H1 (cell line): ENCODE measurements around the gene PDZD4. TPM values are rescaled to one million over a fixed set of nuclear protein-coding genes. Genes with fewer than 3 reads are reported as not detected.

Experiments
- CTCF ChIA-PET: fragments of 300-600 bp; sonication (Branson Sonifier 250); formaldehyde crosslinking; loops from one replicate; lab custom pipeline; 2021; ENCODE audit not compliant: partially characterized antibody; lab: Charles Lee
- POLR2A ChIA-PET: fragments of 300-600 bp; sonication (Branson Sonifier 250); formaldehyde crosslinking; loops from one replicate; lab custom pipeline; 2021; ENCODE audit warnings: inconsistent platforms; ENCODE audit not compliant: partially characterized antibody; lab: Charles Lee
- DNase-seq, 2 experiments: peaks; one replicate each; pipeline versions ENCODE4 v3.0.0 to v3.0.0-alpha.2; 2010 to 2022; ENCODE audit warnings: low spot score in 2 of 2, low read depth in 1 of 2, mixed read lengths in 1 of 2
- FAIRE-seq: peaks from 2 replicates; lab custom pipeline; 2011; peaks lifted over from hg19 to GRCh38; lab: Jason Lieb, UNC
- H2AFZ ChIP-seq: 2 replicates; pipeline ENCODE4 v1.8.1; 2012; ENCODE audit warnings: low read length, inconsistent platforms
- H2AK5ac ChIP-seq: 2 replicates; pipeline ENCODE4 v1.6.1; 2013; ENCODE audit warnings: low read depth, low read length
- H2BK120ac ChIP-seq: replicated peaks from 2 replicates; pipeline ENCODE3; 2013; ENCODE audit warnings: low read depth, low read length, inconsistent platforms
- H2BK12ac ChIP-seq: 2 replicates; pipeline ENCODE4 v1.6.1; 2013; ENCODE audit warnings: low read depth, low read length
- H2BK15ac ChIP-seq: 2 replicates; pipeline ENCODE4 v1.6.1; 2013; ENCODE audit warnings: low read length
- H2BK20ac ChIP-seq: 2 replicates; pipeline ENCODE4 v1.6.1; 2013; ENCODE audit warnings: low read length
- H2BK5ac ChIP-seq: 2 replicates; pipeline ENCODE4 v1.6.1; 2013; ENCODE audit warnings: low read depth, low read length
- H3K14ac ChIP-seq: 2 replicates; pipeline ENCODE4 v1.6.1; 2013; ENCODE audit warnings: inconsistent platforms; ENCODE audit not compliant: insufficient read length
- H3K18ac ChIP-seq: 2 replicates; pipeline ENCODE4 v1.6.1; 2013; ENCODE audit warnings: low read length; ENCODE audit errors: extremely low read depth
- H3K23ac ChIP-seq: 2 replicates; pipeline ENCODE4 v1.6.1; 2013; ENCODE audit warnings: inconsistent platforms; ENCODE audit not compliant: insufficient read length
- H3K23me2 ChIP-seq: 2 replicates; pipeline ENCODE4 v1.6.1; 2013; ENCODE audit warnings: low read depth, low read length
- H3K27ac ChIP-seq: 2 replicates; pipeline ENCODE4 v1.6.1; 2011; ENCODE audit warnings: low read depth, low read length, inconsistent platforms
- H3K27me3 ChIP-seq, 4 experiments: replicated peaks in 1 of 4; 1 replicate in 1 of 4; 2 replicates in 3 of 4; pipeline versions ENCODE4 v1.6.1 to v1.8.1; 2011 to 2013; ENCODE audit warnings: low read length in 3 of 4, mild to moderate bottlenecking in 3 of 4, inconsistent platforms in 2 of 4, mixed read lengths in 2 of 4, moderate library complexity in 1 of 4; ENCODE audit not compliant: control insufficient read depth in 3 of 4, insufficient read depth in 3 of 4; ENCODE audit errors: extremely low read depth in 1 of 4
- H3K36me3 ChIP-seq, 4 experiments: 2 replicates each; pipeline versions ENCODE4 v1.6.1 to v1.8.1; 2011 to 2013; ENCODE audit warnings: mild to moderate bottlenecking in 4 of 4, low read length in 3 of 4, moderate library complexity in 2 of 4, control low read depth in 1 of 4, inconsistent platforms in 1 of 4; ENCODE audit not compliant: insufficient read depth in 4 of 4, control insufficient read depth in 2 of 4
- H3K4ac ChIP-seq: replicated peaks from 2 replicates; pipeline ENCODE3; 2013; ENCODE audit warnings: low read length, low read depth, mixed read lengths, inconsistent platforms; ENCODE audit not compliant: insufficient read length
- H3K4me1 ChIP-seq, 4 experiments: replicated peaks in 1 of 4; 1 replicate in 1 of 4; 2 replicates in 3 of 4; pipeline versions ENCODE4 v1.6.1 to v1.8.1; 2011 to 2013; ENCODE audit warnings: low read length in 3 of 4, inconsistent platforms in 2 of 4, mixed read lengths in 1 of 4; ENCODE audit not compliant: insufficient read depth in 4 of 4, control insufficient read depth in 3 of 4
- H3K4me2 ChIP-seq, 2 experiments: 2 replicates each; pipeline versions ENCODE4 v1.6.1 to v1.8.1; 2011 to 2013; ENCODE audit warnings: low read depth in 2 of 2, low read length in 2 of 2, control low read depth in 1 of 2, inconsistent platforms in 1 of 2, mild to moderate bottlenecking in 1 of 2; ENCODE audit not compliant: insufficient read depth in 1 of 2
- H3K4me3 ChIP-seq, 4 experiments: fragments of 200-600, 300-600 bp in 1 of 4; sonication (generic), shearing (Covaris generic), sonication (Bioruptor Twin) in 1 of 4; 2 replicates each; pipeline versions ENCODE4 v1.5.1 to v1.8.1; 2011 to 2016; ENCODE audit warnings: low read length in 4 of 4, low read depth in 3 of 4, control low read depth in 2 of 4, inconsistent platforms in 2 of 4, mild to moderate bottlenecking in 2 of 4, mixed read lengths in 1 of 4, moderate library complexity in 1 of 4; ENCODE audit not compliant: insufficient read depth in 2 of 4; ENCODE audit errors: extremely low read depth in 1 of 4
- H3K56ac ChIP-seq: replicated peaks from 2 replicates; pipeline ENCODE3; 2013; ENCODE audit warnings: low read depth, mild to moderate bottlenecking, mixed read lengths, low read length, inconsistent platforms; ENCODE audit not compliant: insufficient read length
- H3K79me1 ChIP-seq: 2 replicates; pipeline ENCODE4 v1.6.1; 2013; ENCODE audit warnings: low read depth, low read length, control low read depth
- H3K79me2 ChIP-seq, 2 experiments: 2 replicates each; pipeline versions ENCODE4 v1.6.1 to v1.8.1; 2012 to 2013; ENCODE audit warnings: low read length in 2 of 2, mild to moderate bottlenecking in 2 of 2, inconsistent platforms in 1 of 2; ENCODE audit not compliant: insufficient read depth in 2 of 2, control insufficient read depth in 1 of 2
- H3K9ac ChIP-seq, 4 experiments: replicated peaks in 1 of 4; 1 replicate in 1 of 4; 2 replicates in 3 of 4; pipeline versions ENCODE4 v1.6.1 to v1.8.1; 2011 to 2013; ENCODE audit warnings: low read depth in 3 of 4, low read length in 3 of 4, control low read depth in 2 of 4, mild to moderate bottlenecking in 2 of 4, moderate library complexity in 2 of 4, inconsistent platforms in 1 of 4; ENCODE audit errors: extremely low read depth in 1 of 4
- H3K9me3 ChIP-seq, 2 experiments: 2 replicates each; pipeline versions ENCODE4 v1.6.1 to v1.8.1; 2012 to 2013; ENCODE audit warnings: mild to moderate bottlenecking in 2 of 2, moderate library complexity in 2 of 2, control low read depth in 1 of 2, inconsistent platforms in 1 of 2, low read depth in 1 of 2, low read length in 1 of 2, mixed read lengths in 1 of 2; ENCODE audit not compliant: insufficient read depth in 2 of 2
- H4K20me1 ChIP-seq, 2 experiments: replicated peaks in 1 of 2; 2 replicates each; pipeline versions ENCODE3 to v1.8.1; 2011 to 2013; ENCODE audit warnings: inconsistent platforms in 2 of 2, low read length in 2 of 2, mild to moderate bottlenecking in 1 of 2; ENCODE audit not compliant: insufficient read depth in 2 of 2, control insufficient read depth in 1 of 2
- H4K5ac ChIP-seq: 2 replicates; pipeline ENCODE4 v1.6.1; 2013; ENCODE audit warnings: low read length, low read depth, mixed read lengths, inconsistent platforms; ENCODE audit not compliant: insufficient read length
- H4K8ac ChIP-seq: 2 replicates; pipeline ENCODE4 v1.8.0; 2013; ENCODE audit warnings: mild to moderate bottlenecking, moderate library complexity, low read length, inconsistent platforms; ENCODE audit not compliant: insufficient read depth; ENCODE audit errors: extremely low read depth
- H4K91ac ChIP-seq: replicated peaks from 2 replicates; pipeline ENCODE3; 2013; ENCODE audit warnings: low read length, mixed read lengths, inconsistent platforms; ENCODE audit not compliant: insufficient read length
- ASH2L ChIP-seq: fragments of 200-600, 300-600 bp; sonication (generic); IDR thresholded peaks from one replicate; pipeline ENCODE4 v1.7.1; 2017; ENCODE audit warnings: low read length
- BCL11A ChIP-seq, 2 experiments: IDR thresholded peaks; one replicate each; pipeline ENCODE4 v1.6.1; 2011; ENCODE audit warnings: low read depth in 2 of 2, low read length in 2 of 2, mild to moderate bottlenecking in 2 of 2
- EGR1 ChIP-seq: IDR thresholded peaks from 2 replicates; pipeline ENCODE4 v1.6.1; 2011; ENCODE audit warnings: low read depth, low read length, borderline replicate concordance
- GTF2F1 ChIP-seq: IDR thresholded peaks from 2 replicates; pipeline ENCODE4 v1.6.1; 2012; ENCODE audit warnings: low read depth, low read length, improper control_type of control experiment, borderline replicate concordance
- HDAC2 ChIP-seq, 2 experiments: fragments of 300-600 bp in 1 of 2; sonication (generic) in 1 of 2; IDR thresholded peaks; 2 replicates each; pipeline ENCODE4 v1.6.1; 2011 to 2012; ENCODE audit warnings: low read depth in 2 of 2, low read length in 2 of 2, mild to moderate bottlenecking in 2 of 2, moderate library complexity in 2 of 2, borderline replicate concordance in 1 of 2, inconsistent platforms in 1 of 2
- HDAC6 ChIP-seq: IDR thresholded peaks from one replicate; pipeline ENCODE4 v1.7.1; 2012; ENCODE audit warnings: low read depth, mild to moderate bottlenecking, inconsistent platforms, low read length, moderate library complexity
- POLR2A ChIP-seq, 2 experiments: IDR thresholded peaks; 1 replicate in 1 of 2; 2 replicates in 1 of 2; pipeline ENCODE4 v1.6.1; 2011; ENCODE audit warnings: low read depth in 2 of 2, low read length in 2 of 2, mild to moderate bottlenecking in 2 of 2; ENCODE audit errors: control extremely low read depth in 1 of 2
- RBBP5 ChIP-seq: IDR thresholded peaks from 2 replicates; pipeline ENCODE4 v1.7.1; 2012; ENCODE audit warnings: low read depth, mild to moderate bottlenecking, inconsistent platforms, low read length, moderate library complexity, borderline replicate concordance
- WGBS, 2 experiments: shearing (Covaris generic) in 1 of 2; methylation state at CpG; one replicate each; pipeline versions ENCODE4 v1.1.6 to v1.1.7; 2013 to 2015; ENCODE audit warnings: low lambda C conversion rate in 2 of 2, mixed read lengths in 2 of 2, inconsistent platforms in 1 of 2, low coverage in 1 of 2, missing lambda C conversion rate in 1 of 2; ENCODE audit not compliant: insufficient replicate concordance in 2 of 2, insufficient coverage in 1 of 2, insufficient read length in 1 of 2; ENCODE audit errors: extremely low coverage in 1 of 2, missing lambda C conversion rate in 1 of 2; 5-methylcytosine and 5-hydroxymethylcytosine counted together
- polyA plus RNA-seq, 7 experiments: library from polyadenylated mRNA; depleted of rRNA in 3 of 7; stranded (reverse) in 5 of 7; unstranded in 2 of 7; fragments of >200 nt in 5 of 7; fragments of 200-250 nt in 2 of 7; gene quantifications; 1 replicate in 5 of 7; 2 replicates in 1 of 7; 4 replicates in 1 of 7; pipeline versions ENCODE4 v1.2.1 to v1.2.3, GENCODE V29; 2011 to 2013; ENCODE audit warnings: missing spikeins in 2 of 7, mixed read lengths in 2 of 7
- total RNA-seq: library from RNA; stranded (reverse); fragmentation: NEBNext Ultra II Directional; extraction: Animal tissue kit (Norgen Biotek cat#: 25700); gene quantifications from 2 replicates; pipeline ENCODE4 v1.2.1, GENCODE V29; 2021

PDZD4 gene
- total and polyA plus RNA-seq, 2 of the 8 experiments (the other 6 are each of a cell fraction or from before 2014, with no cell fraction given): 45.8 to 169 TPM

- FAIRE-seq (no peak), DNase-seq (no peak)
- Histone ChIP-seq H3K4me3 (no peak overlapping the region), H3K36me3 (peaks cover 0 to 22% (median under 1%) of the 10 kb centered on the region in 4 experiments; a peak in 1 of 8 replicates), H2AK5ac (no peak overlapping the region), H2BK5ac (no peak overlapping the region), H3K4me1 (peaks cover 0 to 16% (median 0%) of the 10 kb centered on the region in 4 experiments; a peak in 3 of 7 replicates), H4K20me1 (no peaks in the 10 kb centered on the region), H3K4ac (no peak overlapping the region), H3K14ac (no peak overlapping the region), H3K79me2 (no peaks in the 10 kb centered on the region), H4K5ac (no peak overlapping the region), H3K23me2 (no peaks in the 10 kb centered on the region), H2BK12ac (no peak overlapping the region), H2BK20ac (no peak overlapping the region), H4K91ac (no peak overlapping the region), H3K4me2 (no peak overlapping the region), H2BK15ac (no peak overlapping the region), H2AFZ (no peak overlapping the region), H3K9me3 (no peaks in the 10 kb centered on the region), H2BK120ac (no peak overlapping the region), H3K23ac (no peak overlapping the region), H3K27me3 (no peaks in the 10 kb centered on the region), H3K18ac (no peak overlapping the region), H3K9ac (no peak overlapping the region), H3K79me1 (no peaks in the 10 kb centered on the region), H3K27ac (no peak overlapping the region), H4K8ac (no peak overlapping the region), H3K56ac (no peak overlapping the region)
- ChIA-PET POLR2A (no interaction called here), CTCF (interaction anchor here (1.2 kb wide), 1 partner anchor 15 kb away, joined by 4 read pairs; no protein-coding TSS in a partner anchor)
- TF ChIP-seq POLR2A (IDR thresholded peaks at IDR 0.05; ENCODE audit: control extremely low read depth in 1 of 2, low read depth in 2 of 2, low read length in 2 of 2) (no peak), RBBP5 (no peak), HDAC6 (no peak), BCL11A (IDR thresholded peaks at IDR 0.05; ENCODE audit: low read depth in 2 of 2, low read length in 2 of 2) (no peak), HDAC2 (IDR thresholded peaks at IDR 0.05; ENCODE audit: borderline replicate concordance in 1 of 2, low read depth in 2 of 2, low read length in 2 of 2) (no peak), ASH2L (no peak), GTF2F1 (no peak), EGR1 (no peak)
- WGBS, 2 experiments: 93% methylated on average over 5 of the region's 9 CpGs; no CpG with 5 or more reads in 1 of the 2 experiments
These were observed 35.3 kb upstream of the PDZD4 start for GRCh38 chrX:153865685-153866084.
